Caco-2 (cell line): Measurements from ENCODE around the gene TMEM225B. TPM values are rescaled to one million over a fixed set of nuclear protein-coding genes. Genes with fewer than 3 reads are reported as not detected.
"Not testable (repeated sequence)": the region's sequence is repeated elsewhere in the genome, so short reads cannot be mapped to it uniquely, and the experiment has no call there.

ENCODE experiments used
- BruUV-seq: library from RNA; stranded (reverse); fragments of 400-500 nt; replicated peaks from 2 replicates; lab custom pipeline; 2021; lab: Mats Ljungman, UMichigan
- CTCF ChIA-PET: fragments of 300-600 bp; sonication (Branson Sonifier 250); formaldehyde crosslinking; loops from one replicate; lab custom pipeline; 2022; ENCODE audit warnings: antibody characterized with exemption; lab: Charles Lee
- POLR2A ChIA-PET: fragments of 300-600 bp; sonication (Branson Sonifier 250); formaldehyde crosslinking; loops from one replicate; lab custom pipeline; 2022; ENCODE audit warnings: antibody characterized with exemption; lab: Charles Lee
- DNase-seq, 2 experiments: peaks; one replicate each; pipeline versions ENCODE4 v3.0.0 to v3.0.0-alpha.2; 2020 to 2022
- H3K27me3 ChIP-seq: replicated peaks from 2 replicates; pipeline ENCODE4 v1.6.0; 2011; ENCODE audit warnings: low read length; ENCODE audit not compliant: control insufficient read depth, insufficient read depth
- H3K36me3 ChIP-seq: 2 replicates; pipeline ENCODE4 v1.5.1; 2011; ENCODE audit warnings: low read length; ENCODE audit not compliant: control insufficient read depth, insufficient read depth
- H3K4me1 ChIP-seq: fragments of 250-450 bp; sonication (Bioruptor Pico); 2 replicates; pipeline ENCODE4 v1.5.1; 2020; ENCODE audit warnings: mild to moderate bottlenecking
- H3K4me3 ChIP-seq: 2 replicates; pipeline ENCODE4 v1.5.1; 2011; ENCODE audit warnings: low read depth, mild to moderate bottlenecking, control low read depth, low read length
- H3K9me3 ChIP-seq: fragments of 250-450 bp; sonication (Bioruptor Pico); 2 replicates; pipeline ENCODE4 v1.5.1; 2020; ENCODE audit warnings: mild to moderate bottlenecking, moderate library complexity
- H3K27ac Mint-ChIP-seq: one replicate; pipeline ENCODE4 v1.8.0; 2022; ENCODE audit warnings: mixed read lengths; ENCODE audit not compliant: unreplicated experiment
- H3K27me3 Mint-ChIP-seq: one replicate; pipeline ENCODE4 v1.8.0; 2022; ENCODE audit warnings: mixed read lengths; ENCODE audit not compliant: insufficient read depth, unreplicated experiment
- H3K36me3 Mint-ChIP-seq: one replicate; pipeline ENCODE4 v1.8.0; 2022; ENCODE audit warnings: mild to moderate bottlenecking, mixed read lengths; ENCODE audit not compliant: insufficient read depth, unreplicated experiment
- H3K4me1 Mint-ChIP-seq: one replicate; pipeline ENCODE4 v1.8.0; 2022; ENCODE audit warnings: low read depth, mixed read lengths; ENCODE audit not compliant: unreplicated experiment
- H3K4me3 Mint-ChIP-seq: one replicate; pipeline ENCODE4 v1.8.0; 2022; ENCODE audit warnings: mild to moderate bottlenecking, moderate library complexity, mixed read lengths; ENCODE audit not compliant: unreplicated experiment
- H3K9me3 Mint-ChIP-seq: one replicate; pipeline ENCODE4 v1.8.0; 2022; ENCODE audit warnings: mixed read lengths; ENCODE audit not compliant: unreplicated experiment
- intact Hi-C: fragments of 100-400 bp; cut with micrococcal nuclease; formaldehyde crosslinking; loops from one replicate; pipeline ENCODE4 v1.10.0; 2022; ENCODE audit not compliant: unreplicated experiment
- total RNA-seq: library from RNA; stranded (reverse); gene quantifications from 2 replicates; pipeline ENCODE4 v1.2.3, GENCODE V29; 2022
- TF ChIP-seq, protein P1 (sequence below), 2 experiments: fragments of 200-600 bp in 1 of 2; IDR thresholded peaks; 1 replicate in 1 of 2; 2 replicates in 1 of 2; pipeline versions ENCODE4 v1.5.1 to v1.8.0; 2011 to 2022; ENCODE audit warnings: antibody characterized with exemption in 1 of 2, control low read depth in 1 of 2, inconsistent platforms in 1 of 2, low read depth in 1 of 2, low read length in 1 of 2, mild to moderate bottlenecking in 1 of 2, moderate library complexity in 1 of 2; ENCODE audit not compliant: insufficient read depth in 1 of 2, severe bottlenecking in 1 of 2, unreplicated experiment in 1 of 2

The TMEM225B gene
- total RNA-seq, 1 experiment from 2014 or later = 0.27 TPM

DNA sequence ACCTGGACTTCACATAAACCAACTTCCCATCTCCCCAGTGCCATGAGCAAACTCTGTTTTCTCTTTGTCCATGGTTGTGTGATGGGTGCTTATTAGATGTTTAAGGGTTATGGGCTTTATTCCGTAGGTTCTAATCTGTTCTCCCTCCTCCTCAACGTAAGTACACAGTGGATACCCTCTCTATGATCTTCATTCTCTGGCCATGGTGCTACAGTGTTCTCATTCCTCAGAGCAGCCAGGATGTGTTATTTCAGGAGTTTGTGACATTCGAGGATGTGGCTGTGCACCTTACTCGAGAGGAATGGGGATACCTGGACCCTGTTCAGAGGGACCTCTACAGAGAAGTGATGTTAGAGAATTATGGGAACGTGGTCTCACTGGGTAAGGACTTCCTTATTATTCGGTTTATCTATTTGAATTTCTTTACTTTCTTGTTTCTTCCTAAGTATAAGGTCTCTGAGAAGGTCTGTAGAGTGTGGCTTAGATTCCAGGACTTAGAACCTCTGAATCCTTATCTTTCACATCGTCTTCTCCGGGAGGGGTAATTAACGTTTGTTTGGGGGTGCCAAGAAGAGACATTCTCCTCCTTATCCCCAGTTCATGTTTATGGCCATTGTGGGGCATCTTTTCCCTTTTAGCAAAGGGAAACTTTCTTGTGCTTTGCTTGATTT lies 35.8 kb upstream of the TMEM225B start:
- POLR2A ChIA-PET = no interaction called here
- no peak for DNase-seq
- CTCF ChIA-PET = no interaction called here
- TSS peak; percentile 25 for BruUV-seq
- H3K9me3 Mint-ChIP-seq = peaks cover 12% of the 10 kb centered on the region
- Histone ChIP-seq H3K36me3 (no peaks in the 10 kb centered on the region), H3K9me3 (no peaks in the 10 kb centered on the region), H3K27me3 (no peaks in the 10 kb centered on the region), H3K4me3 (no peak overlapping the region), H3K4me1 (peaks cover 38% of the 10 kb centered on the region)
- peak overlapping the region; percentile 84 for H3K27ac Mint-ChIP-seq
- H3K4me3 Mint-ChIP-seq = peak overlapping the region; percentile 31
- intact Hi-C loops = no loop called here
- H3K36me3 Mint-ChIP-seq = peaks cover 22% of the 10 kb centered on the region
- H3K27me3 Mint-ChIP-seq = no peaks in the 10 kb centered on the region
- peaks cover 35% of the 10 kb centered on the region for H3K4me1 Mint-ChIP-seq
- TF ChIP-seq, protein P1, sequence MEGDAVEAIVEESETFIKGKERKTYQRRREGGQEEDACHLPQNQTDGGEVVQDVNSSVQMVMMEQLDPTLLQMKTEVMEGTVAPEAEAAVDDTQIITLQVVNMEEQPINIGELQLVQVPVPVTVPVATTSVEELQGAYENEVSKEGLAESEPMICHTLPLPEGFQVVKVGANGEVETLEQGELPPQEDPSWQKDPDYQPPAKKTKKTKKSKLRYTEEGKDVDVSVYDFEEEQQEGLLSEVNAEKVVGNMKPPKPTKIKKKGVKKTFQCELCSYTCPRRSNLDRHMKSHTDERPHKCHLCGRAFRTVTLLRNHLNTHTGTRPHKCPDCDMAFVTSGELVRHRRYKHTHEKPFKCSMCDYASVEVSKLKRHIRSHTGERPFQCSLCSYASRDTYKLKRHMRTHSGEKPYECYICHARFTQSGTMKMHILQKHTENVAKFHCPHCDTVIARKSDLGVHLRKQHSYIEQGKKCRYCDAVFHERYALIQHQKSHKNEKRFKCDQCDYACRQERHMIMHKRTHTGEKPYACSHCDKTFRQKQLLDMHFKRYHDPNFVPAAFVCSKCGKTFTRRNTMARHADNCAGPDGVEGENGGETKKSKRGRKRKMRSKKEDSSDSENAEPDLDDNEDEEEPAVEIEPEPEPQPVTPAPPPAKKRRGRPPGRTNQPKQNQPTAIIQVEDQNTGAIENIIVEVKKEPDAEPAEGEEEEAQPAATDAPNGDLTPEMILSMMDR (IDR thresholded peaks at IDR 0.05; ENCODE audit: insufficient read depth in 1 of 2, low read depth in 1 of 2, low read length in 1 of 2, severe bottlenecking in 1 of 2, unreplicated experiment in 1 of 2) = no peak

DNA sequence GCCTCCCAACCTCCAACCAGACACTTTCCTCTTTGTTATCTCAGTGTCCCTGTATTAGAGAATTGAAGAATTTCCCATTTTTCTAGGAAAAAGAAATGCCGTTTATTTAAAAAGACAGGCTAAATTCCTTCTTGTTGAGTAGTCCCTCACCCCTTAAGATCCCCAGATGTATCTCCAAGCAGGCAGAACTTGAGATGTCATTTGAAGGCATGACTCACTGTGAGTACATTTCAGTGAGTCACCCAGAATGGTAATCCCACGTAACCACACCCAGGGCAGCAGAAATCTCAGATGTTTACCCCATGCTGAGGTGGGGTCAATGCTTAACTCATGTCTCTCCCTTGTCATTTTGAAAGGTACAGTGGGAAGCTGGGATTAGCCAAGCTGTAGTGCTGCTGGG lies 35.2 kb upstream of the TMEM225B start:
- peak overlapping the region; percentile 84 for H3K27ac Mint-ChIP-seq
- H3K4me3 Mint-ChIP-seq = peak overlapping the region; percentile 31
- no peaks in the 10 kb centered on the region for H3K36me3 ChIP-seq

DNA sequence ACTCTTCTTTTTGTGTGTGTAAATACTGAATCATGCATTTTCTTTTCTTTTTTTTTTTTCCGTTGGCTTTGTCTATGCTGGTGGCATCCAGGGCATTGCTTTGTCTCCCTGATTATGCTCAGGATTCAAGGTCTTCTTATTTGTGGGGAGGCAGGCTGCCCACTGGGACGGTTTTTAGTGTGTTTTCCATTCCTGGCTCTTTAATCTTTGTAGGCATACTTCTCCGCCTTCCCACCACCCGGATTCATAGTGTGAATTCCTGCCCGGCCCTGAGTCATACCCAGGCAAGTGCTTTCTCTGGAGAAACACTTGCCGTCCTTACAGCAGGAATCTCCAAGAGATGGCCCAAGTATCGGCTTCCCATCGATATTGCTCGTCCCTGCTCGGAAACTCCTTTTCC lies 34.4 kb upstream of the TMEM225B start:
- DNase-seq = peak in 1 of 2 experiments; percentile 12
- peaks cover 12% of the 10 kb centered on the region for H3K9me3 Mint-ChIP-seq
- H3K4me3 Mint-ChIP-seq = peak overlapping the region; percentile 39
- H3K27ac Mint-ChIP-seq = peak overlapping the region; percentile 84
- no TSS peak for BruUV-seq
- H3K36me3 Mint-ChIP-seq = peaks cover 22% of the 10 kb centered on the region
- ChIA-PET CTCF (interaction anchor here (0.5 kb wide), 1 partner anchor 40 kb away, joined by 3 read pairs; no protein-coding TSS in a partner anchor), POLR2A (no interaction called here)
- H3K36me3 ChIP-seq = no peaks in the 10 kb centered on the region
- H3K4me1 ChIP-seq = peaks cover 38% of the 10 kb centered on the region
- no peak overlapping the region for H3K4me3 ChIP-seq
- peaks cover 35% of the 10 kb centered on the region for H3K4me1 Mint-ChIP-seq
- TF ChIP-seq, protein P1 (IDR thresholded peaks at IDR 0.05; ENCODE audit: insufficient read depth in 1 of 2, low read depth in 1 of 2, low read length in 1 of 2, severe bottlenecking in 1 of 2, unreplicated experiment in 1 of 2) = no peak
- H3K27me3 Mint-ChIP-seq = no peaks in the 10 kb centered on the region
- no peaks in the 10 kb centered on the region for H3K27me3 ChIP-seq
- intact Hi-C loops = no loop called here
- H3K9me3 ChIP-seq = no peaks in the 10 kb centered on the region

More for the DNA sequence above, 35.2 kb upstream of the TMEM225B start:
- ChIA-PET CTCF (interaction anchor here (0.5 kb wide), 1 partner anchor 39 kb away, joined by 3 read pairs; no protein-coding TSS in a partner anchor), POLR2A (no interaction called here)
- Histone ChIP-seq H3K4me1 (peaks cover 38% of the 10 kb centered on the region), H3K9me3 (no peaks in the 10 kb centered on the region), H3K4me3 (no peak overlapping the region), H3K27me3 (no peaks in the 10 kb centered on the region)
- Mint-ChIP-seq H3K36me3 (peaks cover 22% of the 10 kb centered on the region), H3K9me3 (peaks cover 12% of the 10 kb centered on the region), H3K4me1 (peaks cover 35% of the 10 kb centered on the region), H3K27me3 (no peaks in the 10 kb centered on the region)
- no TSS peak for BruUV-seq
- peak; percentile 76 to 78 for DNase-seq
- TF ChIP-seq, protein P1 (IDR thresholded peaks at IDR 0.05; ENCODE audit: insufficient read depth in 1 of 2, low read depth in 1 of 2, low read length in 1 of 2, severe bottlenecking in 1 of 2, unreplicated experiment in 1 of 2) = no peak
- intact Hi-C loops = no loop called here

DNA sequence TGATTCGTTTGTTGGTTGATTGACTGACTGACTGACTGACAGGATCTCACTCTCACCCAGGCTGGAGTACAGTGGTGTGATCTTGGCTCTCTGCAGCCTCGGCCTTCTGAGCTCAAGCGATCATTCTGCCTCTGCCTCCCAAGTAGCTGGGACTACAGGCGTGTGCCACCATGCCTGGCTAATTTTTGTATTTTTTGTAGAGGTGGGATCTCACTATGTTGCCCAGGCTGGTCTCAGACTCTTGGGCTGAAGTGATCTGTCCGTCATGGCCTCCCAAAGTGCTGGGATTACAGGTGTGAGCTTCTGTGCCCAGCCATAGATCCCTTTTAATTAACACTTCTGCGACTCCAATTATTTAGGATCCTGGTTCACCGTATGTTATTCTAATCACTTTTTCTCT lies 29.3 kb upstream of the TMEM225B start:
- H3K36me3 ChIP-seq, H3K27me3 ChIP-seq, H3K9me3 ChIP-seq, CTCF ChIA-PET, H3K9me3 Mint-ChIP-seq, H3K4me3 ChIP-seq, H3K27ac Mint-ChIP-seq, H3K4me1 Mint-ChIP-seq, H3K4me3 Mint-ChIP-seq, intact Hi-C loops, DNase-seq, BruUV-seq, H3K27me3 Mint-ChIP-seq, POLR2A ChIA-PET: not testable (repeated sequence)
- H3K36me3 Mint-ChIP-seq = peaks cover 11% of the 10 kb centered on the region
- peaks cover 10% of the 10 kb centered on the region; the same call in 1 of the 2 replicates for H3K4me1 ChIP-seq
